Measurements from ENCODE around the gene SAPCD2.
A peak's percentile ranks its signal among the peaks of the same experiment; 100 is the strongest.

SAPCD2 gene

GRCh38 chr9:137115394-137116026 is 45.2 kb upstream of the SAPCD2 start:
- Histone ChIP-seq H3K4me3 (ENCODE audit: low read depth, low read length) (no peak overlapping the region), H3K27ac (peak overlapping the region; percentile 22; the same call in 1 of the 2 replicates), H3K9me3 (ENCODE audit: severe bottlenecking) (no peaks in the 10 kb centered on the region), H3K27me3 (ENCODE audit: insufficient read depth, low read depth, severe bottlenecking) (no peaks in the 10 kb centered on the region), H3K36me3 (peaks cover 3% of the 10 kb centered on the region; the same call in 1 of the 2 replicates)
- TF ChIP-seq CTCF (IDR thresholded peaks at IDR 0.05; ENCODE audit: low read depth, low read length): peak; percentile 17; the same call in 1 of the 2 replicates
- DNase-seq: no peak

- DNase-seq: no peak
- Histone ChIP-seq H3K36me3 (peaks cover 3% of the 10 kb centered on the region; the same call in 1 of the 2 replicates), H3K27me3 (ENCODE audit: insufficient read depth, low read depth, severe bottlenecking) (no peaks in the 10 kb centered on the region), H3K4me3 (ENCODE audit: low read depth, low read length) (peak within 1 kb of the TSS; percentile 39), H3K27ac (peak within 1 kb of the TSS; percentile 53; the same call in 1 of the 2 replicates), H3K9me3 (ENCODE audit: severe bottlenecking) (no peaks in the 10 kb centered on the region)
- no peak for TF ChIP-seq CTCF (IDR thresholded peaks at IDR 0.05; ENCODE audit: low read depth, low read length)
Measured at GRCh38 chr9:137114613-137115393, 44.4 kb upstream of the SAPCD2 start, which contains the start of gene DPP7. DPP7 (minus strand) TSS chr9:137114733; CDS start chr9:137114713, 20 bp downstream.

- no peaks in the 10 kb centered on the region for H3K9me3 ChIP-seq (ENCODE audit: severe bottlenecking)
- peak overlapping the region; percentile 34 for H3K4me3 ChIP-seq (ENCODE audit: low read depth, low read length)
- TF ChIP-seq CTCF (IDR thresholded peaks at IDR 0.05; ENCODE audit: low read depth, low read length): no peak
- peak overlapping the region; percentile 53; the same call in 1 of the 2 replicates for H3K27ac ChIP-seq
- peaks cover 5% of the 10 kb centered on the region for H3K36me3 ChIP-seq
- no peak for DNase-seq
- no peaks in the 10 kb centered on the region for H3K27me3 ChIP-seq (ENCODE audit: insufficient read depth, low read depth, severe bottlenecking)
Measured at GRCh38 chr9:137114220-137114612, 43.9 kb upstream of the SAPCD2 start.

GRCh38 chr9:137113385-137114159 is 43.2 kb upstream of the SAPCD2 start:
- DNase-seq: no peak
- H3K9me3 ChIP-seq (ENCODE audit: severe bottlenecking): no peaks in the 10 kb centered on the region
- H3K27ac ChIP-seq: no peak overlapping the region
- no peak for TF ChIP-seq CTCF (IDR thresholded peaks at IDR 0.05; ENCODE audit: low read depth, low read length)
- H3K27me3 ChIP-seq (ENCODE audit: insufficient read depth, low read depth, severe bottlenecking): no peaks in the 10 kb centered on the region
- no peak overlapping the region for H3K4me3 ChIP-seq (ENCODE audit: low read depth, low read length)
- peaks cover 11% of the 10 kb centered on the region for H3K36me3 ChIP-seq

GRCh38 chr9:137112564-137113384 is 42.4 kb upstream of the SAPCD2 start:
- Histone ChIP-seq H3K27ac (no peak overlapping the region), H3K27me3 (ENCODE audit: insufficient read depth, low read depth, severe bottlenecking) (no peaks in the 10 kb centered on the region), H3K36me3 (peaks cover 19% of the 10 kb centered on the region), H3K4me3 (ENCODE audit: low read depth, low read length) (no peak overlapping the region), H3K9me3 (ENCODE audit: severe bottlenecking) (no peaks in the 10 kb centered on the region)
- no peak for TF ChIP-seq CTCF (IDR thresholded peaks at IDR 0.05; ENCODE audit: low read depth, low read length)
- no peak for DNase-seq
